CD4-positive, alpha-beta T cell (primary cell): ENCODE results near the gene COQ4. TPM values are rescaled to one million over a fixed set of nuclear protein-coding genes. Genes with fewer than 3 reads are reported as not detected.

Experiments used
- ATAC-seq: fragments of 200-7000 bp; cut with Tn5 transposase; one replicate; pipeline ENCODE4 v1.10.0; 2022; ENCODE audit warnings: mild to moderate bottlenecking; ENCODE audit not compliant: poor library complexity
- CTCF ChIA-PET: fragments of 350-600 bp; sonication (Branson Sonifier 250); formaldehyde crosslinking; loops from one replicate; lab custom pipeline; 2021; ENCODE audit warnings: antibody characterized with exemption, inconsistent platforms; lab: Charles Lee
- POLR2A ChIA-PET: fragments of 350-600 bp; sonication (Branson Sonifier 250); formaldehyde crosslinking; loops from one replicate; lab custom pipeline; 2021; ENCODE audit warnings: antibody characterized with exemption, inconsistent platforms; lab: Charles Lee
- DNase-seq, 14 experiments: peaks; one replicate each; pipeline ENCODE4 v3.0.0-alpha.2; 2013 to 2020; ENCODE audit warnings: mixed read lengths in 2 of 14
- H3K27ac ChIP-seq, 2 donors: one replicate each; pipeline versions ENCODE4 v1.5.1 to v1.7.0; 2013; ENCODE audit warnings: low read length in 2 of 2, low read depth in 1 of 2, mild to moderate bottlenecking in 1 of 2
- H3K27me3 ChIP-seq, 2 experiments: 1 replicate in 1 of 2; 2 replicates in 1 of 2; pipeline versions ENCODE4 v1.6.1 to v1.7.0; 2013; ENCODE audit warnings: low read length in 2 of 2, control low read depth in 1 of 2, mild to moderate bottlenecking in 1 of 2, moderate library complexity in 1 of 2; ENCODE audit not compliant: insufficient read depth in 2 of 2, control insufficient read depth in 1 of 2
- H3K36me3 ChIP-seq: one replicate; pipeline ENCODE4 v1.6.1; 2013; ENCODE audit warnings: low read length, control low read depth; ENCODE audit not compliant: insufficient read depth
- H3K4me1 ChIP-seq: one replicate; pipeline ENCODE4 v1.6.1; 2013; ENCODE audit warnings: low read length, control low read depth; ENCODE audit not compliant: insufficient read depth
- H3K4me3 ChIP-seq: one replicate; pipeline ENCODE4 v1.5.1; 2013; ENCODE audit warnings: mild to moderate bottlenecking, low read length, moderate library complexity
- H3K9me3 ChIP-seq, 2 experiments: 1 replicate in 1 of 2; 2 replicates in 1 of 2; pipeline versions ENCODE4 v1.6.1 to v1.7.0; 2013; ENCODE audit warnings: low read length in 2 of 2, mild to moderate bottlenecking in 2 of 2, control low read depth in 1 of 2, moderate library complexity in 1 of 2; ENCODE audit not compliant: control insufficient read depth in 1 of 2, insufficient read depth in 1 of 2
- H3K27ac Mint-ChIP-seq: one replicate; pipeline ENCODE4 v1.8.0; 2020; ENCODE audit warnings: mixed read lengths
- H3K27me3 Mint-ChIP-seq: one replicate; pipeline ENCODE4 v1.8.0; 2021; ENCODE audit warnings: mixed read lengths
- H3K36me3 Mint-ChIP-seq: one replicate; pipeline ENCODE4 v1.8.0; 2021; ENCODE audit warnings: low read depth, mixed read lengths
- H3K4me1 Mint-ChIP-seq: one replicate; pipeline ENCODE4 v1.8.0; 2021; ENCODE audit warnings: low read depth, mixed read lengths
- H3K4me3 Mint-ChIP-seq: one replicate; pipeline ENCODE4 v1.8.0; 2020; ENCODE audit warnings: mild to moderate bottlenecking, mixed read lengths
- H3K9me3 Mint-ChIP-seq: one replicate; pipeline ENCODE4 v1.8.0; 2020; ENCODE audit warnings: mixed read lengths
- CTCF ChIP-seq: fragments of 200-600 bp; IDR thresholded peaks from one replicate; pipeline ENCODE4 v1.8.0; 2022; ENCODE audit warnings: antibody characterized with exemption, mild to moderate bottlenecking
- intact Hi-C, 2 experiments: fragments of 100-400 bp; cut with DNase I in 1 of 2; cut with micrococcal nuclease in 1 of 2; formaldehyde crosslinking; loops; one replicate each; pipeline versions ENCODE4 v1.15.1 to v1.9.0; 2023 to 2025; cut with DNase I, micrococcal nuclease
- total RNA-seq, 174 experiments: library from RNA in 2 of 174; stranded (reverse) in 2 of 174; gene quantifications; one replicate each; pipeline ENCODE4 v1.2.3 and lab custom pipeline; 2021 to 2026

Gene COQ4
- total RNA-seq, 2 experiments from 2014 or later, result 20.7 to 21.7 TPM

GRCh38 chr9:128340691-128341434, 18.2 kb downstream of the COQ4 start:
- Mint-ChIP-seq H3K27me3 (no peaks in the 10 kb centered on the region), H3K4me3 (peak overlapping the region; percentile 98), H3K36me3 (peaks cover 16% of the 10 kb centered on the region), H3K9me3 (no peaks in the 10 kb centered on the region), H3K27ac (peak overlapping the region; percentile 62), H3K4me1 (peaks cover 7% of the 10 kb centered on the region)
- CTCF ChIA-PET, result interaction anchor here (0.7 to 1.5 kb wide), 16 partner anchors 8 to 384 kb away, joined by 3 to 19 read pairs (median 4); partner anchors contain the start of genes COQ4, GOLGA2, ODF2 and SWI5
- Histone ChIP-seq H3K36me3 (peaks cover 35% of the 10 kb centered on the region), H3K27me3 (no peaks in the 10 kb centered on the region), H3K9me3 (no peaks in the 10 kb centered on the region), H3K27ac (peak overlapping the region; percentile 15 to 46), H3K4me3 (peak overlapping the region; percentile 75), H3K4me1 (peaks cover 21% of the 10 kb centered on the region)
- no peak for TF ChIP-seq CTCF
- intact Hi-C loops, result loop anchor here (1.0 to 5.0 kb wide), 9 partner anchors 19 to 214 kb away; partner anchors contain the start of genes COQ4 (in 2 of the 2), TRUB2 (in 2 of the 2), DNM1 (in 1 of the 2) and GOLGA2 (in 1 of the 2)
- ATAC-seq (no peak), DNase-seq (no peak)
- POLR2A ChIA-PET, result interaction anchor here (1.0 to 1.3 kb wide), 3 partner anchors 30 to 65 kb away, joined by 4 to 9 read pairs (median 7); partner anchors contain the start of genes GOLGA2, SWI5 and URM1

DNA sequence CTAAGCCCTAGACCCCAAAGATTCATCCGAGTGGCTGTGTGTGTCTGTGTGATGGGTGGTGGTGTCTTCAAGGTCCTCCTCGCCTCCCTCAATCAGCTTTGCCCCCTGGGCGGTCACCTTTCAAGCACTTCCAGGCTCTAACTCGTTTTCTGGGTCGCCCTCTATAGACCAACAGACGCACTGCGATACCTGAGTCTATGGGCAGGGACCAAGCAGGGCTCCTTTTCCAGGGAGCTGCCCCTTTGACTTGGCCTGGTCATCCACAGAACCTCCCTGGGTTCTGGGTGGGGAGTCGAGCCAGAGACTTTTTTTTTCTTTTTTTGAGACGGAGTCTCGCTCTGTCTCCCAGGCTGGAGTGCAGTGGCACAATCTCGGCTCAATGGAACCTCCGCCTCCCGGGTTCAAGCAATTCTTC, 18.8 kb downstream of the COQ4 start:
- Histone ChIP-seq H3K36me3 (peaks cover 36% of the 10 kb centered on the region), H3K4me3 (peak overlapping the region; percentile 75), H3K27me3 (no peaks in the 10 kb centered on the region), H3K9me3 (no peaks in the 10 kb centered on the region), H3K27ac (peak overlapping the region in 1 of 2 donors; percentile 46), H3K4me1 (peaks cover 21% of the 10 kb centered on the region)
- POLR2A ChIA-PET, result interaction anchor here (0.5 to 1.3 kb wide), 3 partner anchors 20 to 65 kb away, joined by 4 to 9 read pairs (median 4); partner anchors contain the start of genes GOLGA2, SWI5 and URM1
- CTCF ChIA-PET, result interaction anchor here (0.7 to 1.5 kb wide), 15 partner anchors 9 to 383 kb away, joined by 3 to 19 read pairs (median 4); partner anchors contain the start of genes COQ4, GOLGA2, ODF2 and SWI5
- H3K4me3 Mint-ChIP-seq, result peak overlapping the region; percentile 98
- peak; percentile 74 for TF ChIP-seq CTCF
- H3K36me3 Mint-ChIP-seq, result peaks cover 16% of the 10 kb centered on the region
- no peaks in the 10 kb centered on the region for H3K9me3 Mint-ChIP-seq
- intact Hi-C loops, result loop anchor here (1.0 to 5.0 kb wide), 7 partner anchors 19 to 214 kb away; partner anchors contain the start of genes COQ4 (in 1 of the 2), DNM1 (in 1 of the 2), PTGES2 (in 1 of the 2) and TRUB2 (in 1 of the 2)
- H3K4me1 Mint-ChIP-seq, result peaks cover 7% of the 10 kb centered on the region
- peak; percentile 44 to 83 (median 54) for DNase-seq
- H3K27ac Mint-ChIP-seq, result peak overlapping the region; percentile 62
- peak; percentile 58 for ATAC-seq
- no peaks in the 10 kb centered on the region for H3K27me3 Mint-ChIP-seq

- H3K27ac ChIP-seq, result no peak overlapping the region
- Mint-ChIP-seq H3K36me3 (peaks cover 21% of the 10 kb centered on the region), H3K4me3 (peak overlapping the region; percentile 25), H3K27ac (no peak overlapping the region), H3K9me3 (no peaks in the 10 kb centered on the region), H3K4me1 (peaks cover 7% of the 10 kb centered on the region), H3K27me3 (no peaks in the 10 kb centered on the region)
- H3K9me3 ChIP-seq, result no peaks in the 10 kb centered on the region
- intact Hi-C loops, result loop anchor here in 1 of 2 experiments (5.0 kb wide), 1 partner anchor 216 kb away; the partner anchor contains the start of gene PTGES2
- peaks cover 47% of the 10 kb centered on the region for H3K36me3 ChIP-seq
- TF ChIP-seq CTCF, result no peak
- H3K4me3 ChIP-seq, result no peak overlapping the region
- ATAC-seq (no peak), DNase-seq (no peak)
- peaks cover 21% of the 10 kb centered on the region for H3K4me1 ChIP-seq
- H3K27me3 ChIP-seq, result no peaks in the 10 kb centered on the region
- POLR2A ChIA-PET, result no interaction called here
- CTCF ChIA-PET, result no interaction called here
Measured at GRCh38 chr9:128342971-128343680, 20.5 kb downstream of the COQ4 start.
